ENCODE data around the gene CPNE8. TPM values are rescaled to one million over a fixed set of nuclear protein-coding genes. Genes with fewer than 3 reads are reported as not detected.

CPNE8 gene
- total and polyA plus RNA-seq, 2 of the 4 experiments (the other 2 are of a cell fraction), result not detected

DNA sequence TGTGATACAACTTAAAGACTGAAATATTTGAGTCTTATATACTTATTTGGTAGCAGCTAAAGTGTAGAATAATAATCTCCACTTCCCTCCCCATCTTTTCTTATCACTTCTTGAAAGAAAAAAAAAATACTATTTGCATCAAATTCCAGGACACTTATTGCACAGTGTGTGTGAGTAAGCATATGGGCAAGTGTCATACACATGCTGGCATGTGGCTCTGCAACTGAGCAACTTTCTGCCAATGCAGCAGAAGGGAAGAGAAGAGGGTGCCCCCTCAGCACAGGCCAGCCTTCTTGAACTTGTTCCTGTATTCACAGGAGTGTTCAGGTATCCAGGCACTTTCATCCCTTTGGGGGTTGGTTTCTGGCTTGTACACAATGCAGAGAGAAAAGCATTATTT, 145.8 kb downstream of the CPNE8 start:
- Histone ChIP-seq H3K56ac (ENCODE audit: extremely low read depth, insufficient read depth, low read length) (no peak overlapping the region), H3K4me2 (ENCODE audit: low read depth, low read length) (no peak overlapping the region), H2AK9ac (replicated peaks; ENCODE audit: low read depth, low read length, poor library complexity) (no peak overlapping the region), H2BK20ac (ENCODE audit: low read depth, low read length) (no peak overlapping the region), H4K5ac (ENCODE audit: low read depth, low read length) (no peak overlapping the region), H2AK5ac (ENCODE audit: low read depth, low read length) (no peak overlapping the region), H3K27ac (ENCODE audit: insufficient read depth, low read length) (no peak overlapping the region), H3K18ac (ENCODE audit: low read depth, low read length) (no peak overlapping the region), H3K9ac (ENCODE audit: low read depth, low read length) (no peak overlapping the region), H3K27me3 (ENCODE audit: control insufficient read depth, insufficient read depth, low read length) (no peaks in the 10 kb centered on the region), H4K91ac (ENCODE audit: insufficient read depth, low read depth, low read length) (no peak overlapping the region), H3K4me1 (ENCODE audit: control insufficient read depth, insufficient read depth, low read length) (no peaks in the 10 kb centered on the region), H3K9me1 (ENCODE audit: insufficient read depth, low read length) (no peaks in the 10 kb centered on the region), H2BK120ac (ENCODE audit: low read depth, low read length) (no peak overlapping the region), H3K79me1 (ENCODE audit: low read depth in 1 of 2, low read length in 2 of 2) (no peaks in the 10 kb centered on the region), H3K4me3 (ENCODE audit: insufficient read depth, low read depth, low read length) (no peak overlapping the region), H3K14ac (replicated peaks; ENCODE audit: low read depth, low read length) (no peak overlapping the region), H3K23ac (ENCODE audit: low read depth, low read length) (no peak overlapping the region), H4K20me1 (ENCODE audit: insufficient read depth, low read length) (no peaks in the 10 kb centered on the region), H2BK5ac (ENCODE audit: low read depth, low read length, poor library complexity, severe bottlenecking) (no peak overlapping the region), H2AFZ (replicated peaks; ENCODE audit: low read length, poor library complexity) (no peak overlapping the region), H2BK15ac (ENCODE audit: low read depth, low read length) (no peak overlapping the region), H3K9me3 (ENCODE audit: control insufficient read depth, insufficient read depth, low read length) (peaks cover 4% of the 10 kb centered on the region; the same call in 1 of the 2 replicates), H3K4ac (ENCODE audit: low read depth, low read length) (no peak overlapping the region), H4K8ac (ENCODE audit: low read depth in 2 of 2, low read length in 2 of 2) (no peak overlapping the region), H3K36me3 (ENCODE audit: control insufficient read depth, insufficient read depth, low read length) (no peaks in the 10 kb centered on the region)
- BruUV-seq (replicated peaks), result no TSS peak
- POLR2A ChIA-PET (ENCODE audit: unreplicated experiment), result no interaction called here
- no peak for DNase-seq
- no peak for TF ChIP-seq RFX5 (IDR thresholded peaks at IDR 0.05; ENCODE audit: low read depth, low read length)
- TF ChIP-seq MAZ (IDR thresholded peaks at IDR 0.05; ENCODE audit: borderline replicate concordance, low read depth, low read length), result no peak
- TF ChIP-seq CHD1 (IDR thresholded peaks at IDR 0.05; ENCODE audit: low read depth, low read length), result no peak
- no peak for TF ChIP-seq POLR2A (IDR thresholded peaks at IDR 0.05; ENCODE audit: low read depth, low read length)
- TF ChIP-seq MAFK (IDR thresholded peaks at IDR 0.05; ENCODE audit: low read depth, low read length), result no peak
- TF ChIP-seq RAD21 (IDR thresholded peaks at IDR 0.05; ENCODE audit: low read length), result no peak
- TF ChIP-seq MXI1 (IDR thresholded peaks at IDR 0.05; ENCODE audit: borderline replicate concordance, low read depth, low read length), result no peak
- TF ChIP-seq SMC3 (IDR thresholded peaks at IDR 0.05; ENCODE audit: low read depth, low read length), result no peak
- TF ChIP-seq NFE2L2 (IDR thresholded peaks at IDR 0.05; ENCODE audit: low read depth, low read length), result no peak
- TF ChIP-seq CEBPB (IDR thresholded peaks at IDR 0.05; ENCODE audit: low read depth, low read length), result no peak
- TF ChIP-seq, protein P1, sequence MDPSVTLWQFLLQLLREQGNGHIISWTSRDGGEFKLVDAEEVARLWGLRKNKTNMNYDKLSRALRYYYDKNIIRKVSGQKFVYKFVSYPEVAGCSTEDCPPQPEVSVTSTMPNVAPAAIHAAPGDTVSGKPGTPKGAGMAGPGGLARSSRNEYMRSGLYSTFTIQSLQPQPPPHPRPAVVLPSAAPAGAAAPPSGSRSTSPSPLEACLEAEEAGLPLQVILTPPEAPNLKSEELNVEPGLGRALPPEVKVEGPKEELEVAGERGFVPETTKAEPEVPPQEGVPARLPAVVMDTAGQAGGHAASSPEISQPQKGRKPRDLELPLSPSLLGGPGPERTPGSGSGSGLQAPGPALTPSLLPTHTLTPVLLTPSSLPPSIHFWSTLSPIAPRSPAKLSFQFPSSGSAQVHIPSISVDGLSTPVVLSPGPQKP (IDR thresholded peaks at IDR 0.05; ENCODE audit: borderline replicate concordance, low read depth, low read length), result no peak
- TF ChIP-seq BHLHE40 (IDR thresholded peaks at IDR 0.05; ENCODE audit: low read depth, low read length), result no peak
- TF ChIP-seq FOS (IDR thresholded peaks at IDR 0.05; ENCODE audit: low read depth, low read length), result no peak
- TF ChIP-seq, protein P2, sequence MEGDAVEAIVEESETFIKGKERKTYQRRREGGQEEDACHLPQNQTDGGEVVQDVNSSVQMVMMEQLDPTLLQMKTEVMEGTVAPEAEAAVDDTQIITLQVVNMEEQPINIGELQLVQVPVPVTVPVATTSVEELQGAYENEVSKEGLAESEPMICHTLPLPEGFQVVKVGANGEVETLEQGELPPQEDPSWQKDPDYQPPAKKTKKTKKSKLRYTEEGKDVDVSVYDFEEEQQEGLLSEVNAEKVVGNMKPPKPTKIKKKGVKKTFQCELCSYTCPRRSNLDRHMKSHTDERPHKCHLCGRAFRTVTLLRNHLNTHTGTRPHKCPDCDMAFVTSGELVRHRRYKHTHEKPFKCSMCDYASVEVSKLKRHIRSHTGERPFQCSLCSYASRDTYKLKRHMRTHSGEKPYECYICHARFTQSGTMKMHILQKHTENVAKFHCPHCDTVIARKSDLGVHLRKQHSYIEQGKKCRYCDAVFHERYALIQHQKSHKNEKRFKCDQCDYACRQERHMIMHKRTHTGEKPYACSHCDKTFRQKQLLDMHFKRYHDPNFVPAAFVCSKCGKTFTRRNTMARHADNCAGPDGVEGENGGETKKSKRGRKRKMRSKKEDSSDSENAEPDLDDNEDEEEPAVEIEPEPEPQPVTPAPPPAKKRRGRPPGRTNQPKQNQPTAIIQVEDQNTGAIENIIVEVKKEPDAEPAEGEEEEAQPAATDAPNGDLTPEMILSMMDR (conservative IDR thresholded peaks at IDR 0.05; ENCODE audit: low read depth, low read length), result no peak
- TF ChIP-seq, protein P3, sequence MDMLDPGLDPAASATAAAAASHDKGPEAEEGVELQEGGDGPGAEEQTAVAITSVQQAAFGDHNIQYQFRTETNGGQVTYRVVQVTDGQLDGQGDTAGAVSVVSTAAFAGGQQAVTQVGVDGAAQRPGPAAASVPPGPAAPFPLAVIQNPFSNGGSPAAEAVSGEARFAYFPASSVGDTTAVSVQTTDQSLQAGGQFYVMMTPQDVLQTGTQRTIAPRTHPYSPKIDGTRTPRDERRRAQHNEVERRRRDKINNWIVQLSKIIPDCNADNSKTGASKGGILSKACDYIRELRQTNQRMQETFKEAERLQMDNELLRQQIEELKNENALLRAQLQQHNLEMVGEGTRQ (IDR thresholded peaks at IDR 0.05; ENCODE audit: low read depth, low read length), result no peak
- TF ChIP-seq RCOR1 (IDR thresholded peaks at IDR 0.05; ENCODE audit: insufficient replicate concordance, low read length), result no peak
- dilution Hi-C loops (cut with HindIII; ENCODE audit: low sequenced_read_pairs, unreplicated experiment) (no loop called here), intact Hi-C loops (cut with micrococcal nuclease) (no loop called here), in situ Hi-C loops (cut with MboI; ENCODE audit: low sequenced_read_pairs) (no loop called here)
- no peak for ATAC-seq (ENCODE audit: low read depth)
- CTCF ChIA-PET, result no interaction called here
